Epithelial cell of alveolus of lung (primary cell): ENCODE data around the gene BAK1. TPM values are rescaled to one million over a fixed set of nuclear protein-coding genes. Genes with fewer than 3 reads are reported as not detected.

Experiments used
- total RNA-seq: library from RNA; depleted of rRNA; stranded (reverse); fragments of >200 nt; gene quantifications from 2 replicates; pipeline ENCODE4 v1.2.1, GENCODE V29; 2015

BAK1 gene
- 15.1 and 17.1 TPM in 2 replicates for total RNA-seq

GRCh38 chr6:33579828-33580714 lies at the start of gene BAK1:
Gene BAK1 (minus strand): TSS chr6:33580276. CDS start chr6:33577604, 2,672 bp downstream.

GRCh38 chr6:33620856-33621710 lies 41.0 kb upstream of the BAK1 start, which contains the start of gene ITPR3:
Gene ITPR3 (plus strand): TSS chr6:33621322. CDS start chr6:33621603, 281 bp downstream.

Other genes with a start within 250 kb of the BAK1 start
- 13.1 and 31.4 TPM in 2 replicates for gene KIFC1, start 188.5 kb downstream of the BAK1 start, total RNA-seq
- 20.2 and 20.4 TPM in 2 replicates for gene PHF1, start 169.3 kb downstream of the BAK1 start, total RNA-seq
- gene CUTA, start 162.2 kb downstream of the BAK1 start, total RNA-seq = 205 and 287 TPM in 2 replicates
- gene SYNGAP1, start 160.2 kb downstream of the BAK1 start, total RNA-seq = 3.5 and 13.7 TPM in 2 replicates
- 3.0 and 4.9 TPM in 2 replicates for gene ZBTB9, start 125.7 kb downstream of the BAK1 start, total RNA-seq
- 6.9 and 20.8 TPM in 2 replicates for gene ITPR3, start 41.0 kb upstream of the BAK1 start, total RNA-seq
- gene UQCC2, start 131.4 kb upstream of the BAK1 start, total RNA-seq = 18.8 and 65.6 TPM in 2 replicates
- gene IP6K3, start 166.6 kb upstream of the BAK1 start, total RNA-seq = 1.2 and 6.6 TPM in 2 replicates
- gene LEMD2, start 208.9 kb upstream of the BAK1 start, total RNA-seq = 50.0 and 53.3 TPM in 2 replicates
- gene MLN, start 223.7 kb upstream of the BAK1 start, total RNA-seq = not detected in 2 replicates